AG20443 (cell line): ENCODE results near the gene KCNK3.

Experiments used
- DNase-seq: peaks from one replicate; pipeline ENCODE4 v3.0.0; 2012; ENCODE audit warnings: low spot score, mixed read lengths

KCNK3 gene

GRCh38 chr2:26691881-26692278 is 642 bp upstream of the KCNK3 start:
- no peak for DNase-seq

- DNase-seq = peak; percentile 44
Measured at GRCh38 chr2:26692897-26693849, 651 bp downstream of the KCNK3 start.

- no peak for DNase-seq
Measured at GRCh38 chr2:26694001-26694400, 1.5 kb downstream of the KCNK3 start.

- peak; percentile 50 for DNase-seq
Measured at GRCh38 chr2:26696351-26696816, 3.9 kb downstream of the KCNK3 start.

GRCh38 chr2:26697425-26697824 is 4.9 kb downstream of the KCNK3 start:
- DNase-seq = no peak

- no peak for DNase-seq
Measured at GRCh38 chr2:26699295-26699694, 6.8 kb downstream of the KCNK3 start.

- no peak for DNase-seq
Measured at GRCh38 chr2:26700078-26700477, 7.6 kb downstream of the KCNK3 start.

GRCh38 chr2:26701596-26701995 is 9.1 kb downstream of the KCNK3 start:
- no peak for DNase-seq

- DNase-seq = no peak
Measured at GRCh38 chr2:26702025-26702424, 9.5 kb downstream of the KCNK3 start.

- DNase-seq = peak; percentile 87
Measured at GRCh38 chr2:26704441-26704977, 12.0 kb downstream of the KCNK3 start.

- DNase-seq = no peak
Measured at GRCh38 chr2:26705126-26705525, 12.6 kb downstream of the KCNK3 start.

GRCh38 chr2:26706093-26706492 is 13.6 kb downstream of the KCNK3 start:
- DNase-seq = no peak

- no peak for DNase-seq
Measured at GRCh38 chr2:26706616-26707473, 14.3 kb downstream of the KCNK3 start.

- no peak for DNase-seq
Measured at GRCh38 chr2:26707747-26708146, 15.2 kb downstream of the KCNK3 start.

GRCh38 chr2:26708457-26708856 is 15.9 kb downstream of the KCNK3 start:
- no peak for DNase-seq

- no peak for DNase-seq
Measured at GRCh38 chr2:26709323-26710110, 17.0 kb downstream of the KCNK3 start.

GRCh38 chr2:26710145-26710544 is 17.6 kb downstream of the KCNK3 start:
- no peak for DNase-seq

- no peak for DNase-seq
Measured at GRCh38 chr2:26710743-26711456, 18.4 kb downstream of the KCNK3 start.

GRCh38 chr2:26711457-26712161 is 19.1 kb downstream of the KCNK3 start:
- no peak for DNase-seq
